HG03457 (cell line): ENCODE data around the gene MINAR1.
"Not testable (repeated sequence)": the region's sequence is repeated elsewhere in the genome, so short reads cannot be mapped to it uniquely, and the experiment has no call there.

Experiments
- ATAC-seq: cut with Tn5 transposase; IDR thresholded peaks from one replicate; pipeline ENCODE4 v1.9.1; 2021; ENCODE audit warnings: moderate number of reproducible peaks; ENCODE audit not compliant: unreplicated experiment

The MINAR1 gene, protein sequence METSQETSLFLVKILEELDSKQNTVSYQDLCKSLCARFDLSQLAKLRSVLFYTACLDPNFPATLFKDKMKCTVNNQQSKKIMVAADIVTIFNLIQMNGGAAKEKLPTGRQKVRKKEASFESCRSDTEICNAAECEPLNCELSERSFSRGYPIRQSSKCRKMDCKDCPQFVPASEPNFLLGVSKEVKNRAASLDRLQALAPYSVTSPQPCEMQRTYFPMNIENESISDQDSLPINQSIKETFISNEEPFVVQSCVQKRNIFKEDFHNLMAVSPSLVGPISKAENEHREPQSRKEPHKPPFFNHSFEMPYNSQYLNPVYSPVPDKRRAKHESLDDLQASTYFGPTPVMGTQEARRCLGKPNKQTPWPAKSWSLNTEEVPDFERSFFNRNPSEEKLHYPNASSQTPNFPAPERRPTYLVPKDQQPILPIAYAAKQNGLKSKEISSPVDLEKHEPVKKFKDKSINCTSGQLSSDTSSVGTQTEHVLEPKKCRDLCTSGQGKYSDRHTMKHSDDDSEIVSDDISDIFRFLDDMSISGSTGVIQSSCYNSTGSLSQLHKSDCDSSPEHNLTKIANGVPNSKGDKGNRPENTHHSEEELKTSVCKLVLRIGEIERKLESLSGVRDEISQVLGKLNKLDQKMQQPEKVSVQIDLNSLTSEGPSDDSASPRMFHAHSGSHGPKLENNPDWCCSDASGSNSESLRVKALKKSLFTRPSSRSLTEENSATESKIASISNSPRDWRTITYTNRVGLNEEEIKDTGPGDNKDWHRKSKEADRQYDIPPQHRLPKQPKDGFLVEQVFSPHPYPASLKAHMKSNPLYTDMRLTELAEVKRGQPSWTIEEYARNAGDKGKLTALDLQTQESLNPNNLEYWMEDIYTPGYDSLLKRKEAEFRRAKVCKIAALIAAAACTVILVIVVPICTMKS

DNA sequence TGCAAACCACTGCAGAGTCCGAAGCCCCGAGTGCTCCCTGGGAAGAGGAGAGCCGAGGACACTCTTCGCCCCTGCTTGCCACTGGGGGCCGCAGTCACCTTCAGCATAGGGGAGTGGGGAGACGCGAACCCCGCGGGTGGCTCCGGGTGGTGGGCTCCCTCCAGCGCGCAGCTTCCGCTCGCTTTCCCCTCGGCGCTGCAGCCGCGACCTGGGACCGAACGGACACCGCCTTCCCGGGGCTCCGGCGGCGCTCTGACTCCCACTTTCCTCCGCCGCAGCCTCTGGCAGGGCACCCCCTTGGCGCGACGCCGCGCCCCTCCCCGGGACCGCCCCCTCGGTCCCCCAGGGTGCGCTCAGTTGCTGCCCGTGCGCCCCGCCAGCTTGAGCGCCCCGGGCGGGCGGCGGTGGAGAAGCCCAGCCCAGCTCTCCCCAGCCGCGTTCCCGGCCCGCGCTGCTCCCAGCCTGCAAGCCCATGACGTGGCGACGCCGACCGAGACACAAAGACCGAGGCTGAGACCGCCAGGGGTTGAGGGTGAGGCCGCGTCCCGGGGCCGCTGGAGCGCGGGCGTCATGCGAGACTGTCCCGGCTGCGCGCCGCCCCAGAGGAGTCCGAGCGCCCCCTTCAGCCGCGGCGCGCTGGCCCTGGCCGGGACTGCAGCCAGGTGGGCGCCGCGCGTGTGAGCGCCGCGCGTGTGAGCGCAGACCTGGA, at the start of gene MINAR1:
MINAR1 (plus strand) TSS at position 701 of the 709 bp plus-strand sequence. CDS start 23,812 bp downstream, outside the sequence.
- ATAC-seq: no peak

DNA sequence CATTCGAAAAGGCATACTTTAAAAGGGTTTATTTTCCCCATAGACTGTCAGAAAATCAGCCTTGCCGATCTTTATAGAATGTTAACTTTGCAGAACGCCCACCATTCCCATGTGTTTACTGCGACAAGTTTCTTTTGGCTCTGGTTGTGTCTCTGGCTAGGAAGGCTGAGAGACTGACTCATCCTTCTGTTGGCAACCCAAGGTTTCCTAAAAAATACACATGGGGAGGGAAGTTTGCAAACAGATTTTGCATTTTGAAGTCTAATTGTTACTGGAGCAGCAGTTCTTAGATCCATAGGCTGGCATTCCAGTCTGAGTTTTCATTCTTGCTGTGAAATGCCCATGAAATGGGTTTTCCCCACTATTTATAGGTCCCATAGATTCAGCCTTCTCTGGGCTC, 37.9 kb upstream of the MINAR1 start:
- no peak for ATAC-seq

DNA sequence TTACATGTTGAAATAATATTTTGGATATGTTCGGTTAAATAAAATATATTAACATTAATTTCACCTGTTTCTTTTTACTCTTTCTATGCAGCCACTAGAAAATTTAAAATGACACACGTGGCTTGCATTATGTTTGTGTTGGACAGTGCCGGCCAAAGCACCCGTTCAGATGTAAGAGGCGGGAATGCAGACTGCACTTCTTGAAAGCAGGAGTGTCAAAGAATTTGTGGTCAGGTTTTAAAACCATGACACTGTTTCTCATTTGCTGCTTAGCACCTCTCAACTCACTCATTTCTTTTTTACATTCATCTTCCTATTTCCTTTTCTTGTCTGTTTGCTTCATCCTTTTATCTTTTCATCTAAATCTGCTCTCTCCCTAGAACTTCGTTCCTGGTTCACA, 35.3 kb upstream of the MINAR1 start:
- ATAC-seq: no peak

DNA sequence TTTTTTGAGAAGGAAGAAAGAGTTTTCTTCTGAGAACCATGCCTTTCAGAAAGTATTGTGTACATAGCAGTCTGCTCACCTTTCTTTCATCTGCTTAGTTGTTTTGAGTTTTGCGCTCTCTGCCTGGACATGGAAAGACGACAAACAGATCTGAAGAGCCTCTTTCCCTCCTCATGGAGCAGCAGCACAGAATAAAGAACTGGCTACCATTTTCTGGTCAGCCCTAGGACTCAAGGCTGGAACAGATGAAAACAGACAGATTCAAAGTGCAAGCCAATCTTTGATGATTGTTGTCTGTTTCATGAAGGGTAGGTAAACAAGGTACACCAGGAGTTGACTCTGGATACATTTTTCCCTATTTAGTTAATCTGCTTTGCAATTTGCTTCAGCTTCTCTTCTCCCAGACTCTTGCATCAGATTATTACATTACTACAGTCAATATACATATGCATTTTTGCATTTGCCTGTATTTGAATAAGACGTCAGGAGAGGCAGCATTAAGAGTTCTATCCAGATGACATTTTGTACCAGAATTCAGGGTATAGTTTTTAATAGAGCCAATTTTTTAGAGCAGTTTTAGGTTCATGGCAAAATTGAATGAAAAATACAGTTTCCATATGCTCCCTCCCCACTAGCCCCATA, 34.7 kb upstream of the MINAR1 start:
- no peak for ATAC-seq

DNA sequence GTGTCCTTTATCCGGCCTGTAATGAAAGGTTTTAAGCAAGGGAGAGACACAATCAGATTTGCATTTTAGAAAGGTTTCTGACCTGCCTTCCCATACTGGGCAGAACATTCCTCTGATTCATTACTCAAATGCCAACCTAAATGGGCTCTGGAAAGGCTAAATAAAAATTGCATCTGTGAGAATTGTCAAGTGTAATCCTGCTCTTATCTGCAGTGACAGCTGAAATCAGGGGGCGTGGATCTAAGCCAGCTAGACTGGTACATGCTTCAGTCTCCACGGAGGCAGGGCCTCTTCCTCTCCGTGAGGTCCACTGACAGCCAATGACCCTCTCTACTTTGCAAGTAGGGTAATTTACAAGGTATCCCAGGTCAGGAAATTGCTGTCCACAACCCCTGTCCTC, 32.5 kb upstream of the MINAR1 start:
- no peak for ATAC-seq

DNA sequence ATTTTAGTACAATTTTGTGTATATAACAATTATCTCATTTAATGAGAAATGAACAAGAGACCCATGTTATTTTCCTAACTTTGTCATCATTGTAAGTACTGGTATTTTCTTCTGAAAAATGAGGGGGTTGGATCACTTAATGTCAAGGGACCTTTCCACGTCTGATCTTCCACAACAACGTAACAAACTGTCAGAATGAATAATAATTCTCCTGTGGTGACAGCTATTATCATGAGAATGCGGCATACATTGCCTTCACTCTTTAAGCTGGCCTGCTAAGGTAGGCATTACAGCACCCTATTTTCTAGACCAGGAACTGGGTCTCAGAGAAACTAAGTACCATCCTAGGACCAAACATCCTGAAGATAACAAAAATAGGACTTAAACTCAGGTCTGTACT, 31.5 kb upstream of the MINAR1 start:
- ATAC-seq: no peak

DNA sequence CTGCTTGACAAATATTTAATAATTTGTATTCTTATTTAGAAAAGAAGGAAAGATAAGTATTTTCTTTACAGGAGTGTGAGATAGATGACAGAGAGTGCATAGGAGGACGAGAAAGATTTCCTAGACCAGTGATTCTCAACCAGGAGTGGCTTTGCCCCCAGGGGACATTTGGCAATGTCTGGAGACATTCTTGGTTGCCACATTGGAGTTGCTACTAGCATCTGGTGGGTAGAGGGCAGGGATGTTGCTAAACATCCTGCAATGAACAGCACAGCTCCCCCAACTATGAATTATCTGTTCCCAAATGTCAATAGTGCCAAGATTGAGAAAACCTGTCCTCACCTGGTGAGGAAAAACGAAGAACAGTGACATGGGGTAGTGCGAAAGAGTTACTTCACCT, 30.8 kb upstream of the MINAR1 start:
- ATAC-seq: no peak

DNA sequence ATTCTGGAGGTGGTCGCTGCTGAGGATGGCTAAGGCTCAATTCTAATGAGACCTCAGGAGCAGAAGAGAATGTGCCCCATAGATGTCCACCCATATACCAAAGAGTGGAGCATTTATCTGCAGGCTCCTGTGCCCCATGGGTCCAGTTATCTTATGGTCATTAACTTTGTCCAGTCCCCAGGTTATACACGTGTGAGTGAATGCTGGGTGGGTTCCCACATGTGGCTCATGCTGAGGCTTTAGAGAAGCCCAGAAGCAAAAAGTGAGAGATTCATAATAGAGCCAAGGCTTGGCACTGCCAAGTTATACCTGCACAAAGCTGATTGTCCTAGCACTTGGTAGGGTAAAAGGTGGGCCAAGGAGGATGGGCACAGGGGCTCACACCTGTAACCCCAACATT, 30.0 kb upstream of the MINAR1 start:
- no peak for ATAC-seq

DNA sequence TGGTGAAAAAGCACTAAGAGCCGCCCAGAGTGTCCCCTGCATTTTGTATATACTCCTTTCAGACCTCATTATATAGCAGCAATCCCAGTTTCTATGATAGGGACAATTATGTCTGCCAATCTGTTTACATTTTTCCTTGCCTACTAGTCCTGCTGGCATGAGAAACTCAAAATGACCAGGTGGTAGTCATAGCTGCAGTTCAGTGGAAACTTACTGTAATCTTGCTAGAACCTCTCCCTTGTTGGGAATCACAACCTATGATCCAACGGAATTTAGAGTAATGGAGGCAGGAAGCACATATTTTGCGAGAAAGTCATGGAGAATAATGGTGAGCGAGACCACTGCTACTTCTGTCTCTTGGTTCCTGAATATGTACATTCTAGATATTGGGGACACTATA, 28.6 kb upstream of the MINAR1 start:
- ATAC-seq: no peak

DNA sequence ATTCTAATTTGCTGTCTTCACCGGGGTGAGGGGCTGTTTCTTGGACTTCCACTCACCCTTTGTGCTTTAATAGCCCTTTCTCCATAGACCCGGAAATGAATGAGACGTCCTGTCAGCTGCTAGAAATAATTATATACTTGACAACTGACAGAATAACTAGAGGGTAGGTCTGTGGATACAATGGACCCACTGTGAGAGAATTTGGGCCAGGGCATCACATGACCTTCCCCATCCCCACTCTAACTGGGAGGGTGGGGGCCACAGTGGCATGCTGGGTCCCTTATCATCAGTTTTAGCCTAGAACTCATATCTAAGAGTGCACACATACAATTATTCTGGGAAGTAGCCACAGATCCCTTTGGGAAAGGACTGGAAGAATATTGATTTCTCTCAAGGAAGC, 25.9 kb upstream of the MINAR1 start:
- no peak for ATAC-seq

DNA sequence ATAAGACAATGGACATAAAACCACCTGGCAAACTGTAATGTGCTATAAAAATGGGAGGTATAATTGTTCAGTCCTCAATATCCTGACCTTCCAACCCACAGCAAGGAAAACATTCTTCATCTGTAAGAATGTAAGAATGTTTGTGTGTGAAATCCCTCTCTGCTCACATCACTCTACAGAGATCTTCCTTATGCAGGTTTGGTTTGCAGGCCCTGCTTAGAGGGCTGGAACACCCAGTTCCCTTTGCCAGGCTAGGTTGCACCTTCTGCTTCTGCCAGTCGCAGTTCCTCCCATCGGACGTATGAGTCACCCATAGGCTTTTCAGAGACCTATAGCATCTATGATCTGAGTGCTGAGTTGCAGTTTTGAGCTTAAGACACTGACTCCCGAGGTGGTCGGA, 24.1 kb upstream of the MINAR1 start:
- no peak for ATAC-seq

DNA sequence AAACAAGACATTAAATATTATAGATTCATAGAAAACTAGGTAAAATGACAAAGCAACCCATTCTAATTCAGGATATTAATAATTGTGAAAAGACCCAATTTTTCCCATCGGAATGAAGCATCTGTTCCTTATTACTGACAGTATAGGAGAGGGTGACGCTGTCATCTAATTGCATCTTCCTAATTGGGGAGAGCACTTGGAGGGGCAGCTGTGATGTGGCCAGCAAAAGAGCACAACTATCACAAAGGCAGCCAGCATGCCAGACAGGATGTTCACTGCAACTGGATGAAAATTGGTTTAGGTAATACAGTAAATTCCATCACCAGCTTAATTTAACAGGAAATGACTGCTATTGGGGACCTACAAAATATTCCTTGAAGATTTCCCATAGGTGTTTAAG, 21.9 kb upstream of the MINAR1 start:
- ATAC-seq: no peak

DNA sequence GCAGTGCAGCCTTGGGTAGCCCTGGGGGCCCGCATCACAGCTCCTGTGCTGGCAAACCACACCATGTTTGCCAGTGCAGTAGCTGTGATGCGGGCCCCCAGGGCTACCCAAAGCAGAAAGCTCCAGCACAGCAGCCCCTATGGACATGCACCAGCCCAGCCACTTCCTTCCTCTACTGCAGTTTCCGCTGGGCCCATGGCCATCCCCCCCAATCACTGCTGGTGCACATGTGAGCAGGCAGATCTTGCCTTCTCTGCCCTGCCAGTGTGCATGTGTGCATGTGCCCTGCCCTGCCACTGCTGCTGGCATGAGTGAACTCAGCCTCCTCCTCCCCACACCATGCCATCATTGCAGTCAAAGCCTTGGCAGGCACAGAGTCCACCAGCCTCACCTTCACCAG, 20.1 kb upstream of the MINAR1 start:
- no peak for ATAC-seq

DNA sequence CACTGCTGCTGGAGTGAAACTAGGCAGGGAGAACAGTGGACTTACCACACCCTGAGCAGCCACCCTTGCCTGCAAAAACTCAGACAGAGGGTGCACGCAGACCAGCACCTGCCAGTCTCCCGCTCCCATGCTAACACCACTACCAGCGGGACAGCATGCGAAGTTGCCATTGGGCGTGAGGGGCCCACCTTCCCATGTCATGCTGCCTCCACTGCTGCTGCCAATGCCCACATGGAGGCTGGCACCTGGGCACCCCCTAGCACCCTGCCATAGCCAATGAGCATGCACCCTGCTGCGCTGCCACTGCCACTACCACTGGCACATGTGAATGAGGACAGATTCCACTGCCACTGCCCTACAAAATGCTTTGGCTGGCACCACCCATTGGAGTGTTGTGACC, 19.7 kb upstream of the MINAR1 start:
- ATAC-seq: no peak

DNA sequence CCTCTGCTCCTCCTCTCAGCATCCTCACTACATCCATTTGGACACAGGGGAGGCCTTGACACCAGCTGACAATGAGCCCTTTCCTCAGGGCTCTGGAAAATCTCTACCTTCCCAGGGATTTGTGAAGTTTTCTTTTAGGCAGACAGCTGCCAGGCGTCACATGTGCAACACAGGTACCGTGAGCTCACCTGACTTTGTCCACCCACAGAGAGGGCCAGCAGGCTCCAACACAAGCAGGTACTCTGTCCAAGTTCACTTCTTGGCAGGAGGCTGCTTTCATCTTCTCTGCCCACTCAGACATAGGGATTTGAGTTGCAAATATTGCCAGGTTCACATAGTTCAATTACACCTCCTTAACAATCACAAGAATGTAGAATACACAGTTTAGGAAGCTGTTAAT, 15.3 kb upstream of the MINAR1 start:
- no peak for ATAC-seq

DNA sequence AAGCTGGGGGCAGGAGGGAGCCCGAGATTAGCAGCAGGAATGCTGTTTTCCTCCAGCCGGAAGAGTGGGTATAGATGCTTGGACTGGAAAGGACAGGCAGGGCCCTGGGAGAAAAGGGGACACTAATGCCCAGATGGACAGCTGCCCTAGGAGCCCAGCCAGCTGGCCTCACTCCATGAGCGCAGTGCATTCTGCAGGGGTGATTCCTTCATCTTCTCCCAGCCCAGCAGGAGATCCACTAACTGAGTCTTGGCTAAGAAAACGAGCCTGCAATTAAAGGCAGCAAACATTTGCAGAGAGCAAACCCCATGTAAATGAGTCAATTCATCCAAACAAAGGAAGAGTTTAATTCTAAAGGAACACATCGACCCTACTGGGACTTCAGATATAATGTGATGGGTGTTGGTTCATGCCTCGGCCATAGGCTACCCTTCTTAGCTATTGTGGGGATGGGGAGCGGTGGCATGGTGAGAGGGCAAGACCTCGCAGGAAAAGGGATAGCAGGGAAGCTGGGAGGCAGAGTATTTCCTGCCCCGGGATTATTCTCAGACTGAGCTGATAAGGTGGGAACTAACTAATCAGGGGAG, 13.3 kb upstream of the MINAR1 start:
- ATAC-seq: no peak

DNA sequence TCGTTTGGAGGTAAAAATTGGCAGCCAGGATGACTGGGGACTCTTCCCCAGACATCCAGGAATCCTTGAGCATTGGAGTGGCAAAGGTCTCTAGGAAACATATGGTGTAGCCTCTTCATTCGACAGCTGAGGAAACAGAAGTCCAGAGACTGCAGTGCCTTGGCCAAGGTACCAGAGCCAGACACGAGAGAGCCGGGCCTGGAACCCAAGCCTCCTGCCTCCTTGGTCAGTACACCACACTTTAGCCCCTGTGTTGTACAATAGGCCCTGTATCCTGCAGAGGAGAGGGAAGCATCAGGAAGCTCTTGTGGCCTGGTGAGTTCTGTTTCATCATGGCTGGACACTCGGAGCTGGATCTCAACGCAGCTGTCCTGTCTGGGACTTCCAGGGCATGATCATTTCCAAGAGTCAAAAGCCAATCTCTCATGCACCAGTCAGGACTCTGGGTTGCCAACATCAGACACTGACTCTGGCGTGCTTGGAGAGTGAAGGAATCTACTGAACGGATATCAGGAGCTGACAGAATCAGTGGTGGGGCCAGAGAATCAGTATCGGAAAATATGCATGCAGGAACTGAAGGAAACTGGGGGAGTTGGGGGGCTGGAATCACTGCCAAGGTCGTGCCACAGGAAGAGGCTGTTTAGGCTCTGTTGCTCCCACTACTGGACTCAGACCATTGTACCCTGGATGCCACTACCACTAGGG, 6.4 kb upstream of the MINAR1 start:
- ATAC-seq: no peak

DNA sequence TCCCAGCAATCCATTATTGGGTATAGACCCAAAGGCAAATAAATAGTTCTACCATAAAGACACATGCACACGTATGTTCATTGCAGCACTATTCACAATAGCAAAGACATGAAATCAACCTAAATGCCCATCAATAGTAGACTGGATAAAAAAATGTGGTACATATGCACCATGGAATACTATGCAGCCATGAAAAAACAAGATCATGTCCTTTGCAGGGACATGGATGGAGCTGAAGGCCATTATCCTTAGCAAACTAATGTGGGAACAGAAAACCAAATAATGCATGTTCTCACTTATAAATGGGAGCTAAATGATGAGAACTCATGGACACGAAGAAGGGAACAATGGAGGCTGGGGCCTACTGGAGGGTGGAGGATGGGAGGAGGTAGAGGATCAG, 5.2 kb upstream of the MINAR1 start:
- not testable (repeated sequence) for ATAC-seq

DNA sequence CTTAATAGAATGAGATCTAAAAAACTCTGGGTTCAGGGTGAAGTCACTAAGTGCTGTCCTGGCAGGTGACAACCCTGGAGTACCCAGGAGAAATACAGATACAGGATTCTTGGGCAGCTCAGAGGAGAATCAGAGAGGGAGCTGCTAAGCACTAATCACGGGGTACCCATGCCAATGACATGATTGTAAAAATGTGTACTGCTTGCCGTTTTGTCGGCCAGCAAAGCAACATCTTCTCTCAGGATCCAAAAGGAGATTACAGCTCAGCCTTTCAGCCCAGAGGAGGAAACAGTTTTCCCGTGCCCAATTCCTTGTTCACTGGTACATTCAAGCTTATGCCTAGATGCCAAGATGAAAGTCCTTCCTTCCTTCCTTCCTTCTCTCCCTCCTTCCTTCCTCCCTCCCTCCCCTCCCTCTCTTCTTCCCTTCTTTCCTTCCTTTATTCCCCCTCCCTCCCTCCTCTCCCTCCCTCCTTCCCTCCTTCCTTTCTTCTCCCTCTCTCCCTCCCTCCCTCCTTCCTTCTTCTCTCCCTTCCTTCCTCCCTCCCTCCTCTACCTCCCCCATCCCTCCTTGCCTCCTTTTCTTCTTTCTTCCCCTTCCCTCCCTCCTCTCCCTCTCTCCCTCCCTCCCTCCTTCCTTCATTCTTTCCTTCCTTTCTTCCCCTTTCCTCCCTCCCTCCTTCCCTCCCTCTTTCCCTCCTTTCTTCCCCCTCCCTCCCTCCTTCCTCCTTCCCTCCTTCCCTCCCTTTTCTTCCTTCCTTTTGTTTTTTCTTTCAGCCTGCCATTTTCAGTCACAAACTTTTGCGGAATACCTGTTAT, 4.1 kb upstream of the MINAR1 start:
- ATAC-seq: no peak
